ENCODE results near the gene ZNF805. TPM values are rescaled to one million over a fixed set of nuclear protein-coding genes. Genes with fewer than 3 reads are reported as not detected.

ZNF805 gene
- total RNA-seq, 1 experiment from 2014 or later: 15.4 TPM

DNA sequence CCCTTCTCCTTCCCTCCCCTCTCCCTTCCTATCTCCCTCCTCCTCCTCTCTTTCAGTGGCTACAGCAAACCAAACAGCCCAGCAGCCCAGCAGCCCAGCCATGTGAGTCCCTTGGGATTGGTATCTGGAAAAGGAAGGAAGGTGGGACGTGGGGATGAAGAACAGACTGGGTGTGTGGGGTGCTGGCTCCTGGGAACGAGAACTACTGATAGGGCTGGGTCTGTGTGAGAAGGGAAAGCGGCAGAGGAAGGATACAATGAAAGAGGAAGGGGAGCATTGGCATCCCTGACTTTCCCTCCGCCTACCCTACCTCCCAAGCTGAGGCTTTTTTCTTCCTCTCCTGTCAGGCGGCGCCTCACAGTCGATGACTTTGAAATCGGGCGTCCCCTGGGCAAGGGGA lies 8.7 kb upstream of the ZNF805 start:
- peak overlapping the region; percentile 31 to 73 for H3K4me3 Mint-ChIP-seq
- peaks cover 3 to 7% of the 10 kb centered on the region in 2 experiments; a peak in 2 of 4 replicates for H3K4me1 Mint-ChIP-seq
- H3K23ac ChIP-seq (ENCODE audit: insufficient read length, low read depth, low read length): no peak overlapping the region
- H3K4ac ChIP-seq (ENCODE audit: low read depth, low read length): no peak overlapping the region
- H3K14ac ChIP-seq (ENCODE audit: insufficient read depth, low read length): no peak overlapping the region
- H4K91ac ChIP-seq (ENCODE audit: insufficient read length, low read depth, low read length): no peak overlapping the region
- DNase-seq: no peak
- no peaks in the 10 kb centered on the region for H3K4me1 ChIP-seq (ENCODE audit: insufficient read depth, low read length)
- H4K20me1 ChIP-seq (ENCODE audit: control insufficient read depth, insufficient read depth, insufficient read length): no peaks in the 10 kb centered on the region
- H3K27ac ChIP-seq (ENCODE audit: insufficient read length, low read depth, low read length): no peak overlapping the region
- 0 out of 7 replicates have a peak overlapping the region, but pooled peaks of 1 of the 3 experiments have one; percentile 21 for H3K27ac Mint-ChIP-seq
- H3K18ac ChIP-seq (ENCODE audit: insufficient read length, low read depth, low read length): no peak overlapping the region
- no peaks in the 10 kb centered on the region for H3K23me2 ChIP-seq (ENCODE audit: insufficient read length, low read depth, low read length, poor library complexity, severe bottlenecking)
- no peaks in the 10 kb centered on the region for H3K79me2 ChIP-seq (ENCODE audit: insufficient read depth, low read length)
- H3K4me2 ChIP-seq (ENCODE audit: insufficient read depth, insufficient read length, low read length): peak overlapping the region; percentile 72
- no peak overlapping the region for H2BK12ac ChIP-seq (ENCODE audit: insufficient read length, low read depth, low read length)
- no peak overlapping the region for H2BK20ac ChIP-seq (ENCODE audit: low read depth, low read length, poor library complexity, severe bottlenecking)
- no peak overlapping the region for H2BK15ac ChIP-seq (ENCODE audit: low read depth, low read length)
- WGBS (ENCODE audit: extremely low coverage, insufficient read length, low lambda C conversion rate): no CpG with 5 or more reads among the region's 9 CpGs
- H2AK5ac ChIP-seq (ENCODE audit: insufficient read length, low read length): no peak overlapping the region
- no peak overlapping the region for H2BK5ac ChIP-seq (ENCODE audit: insufficient read length, low read length)
- H3K27me3 Mint-ChIP-seq (ENCODE audit: low read depth): peaks cover 10% of the 10 kb centered on the region
- no peaks in the 10 kb centered on the region for H3K79me1 ChIP-seq (ENCODE audit: insufficient read depth, low read depth, low read length, poor library complexity, severe bottlenecking)
- no peak overlapping the region for H3K9ac ChIP-seq (ENCODE audit: extremely low read depth, insufficient read length, low read length)
- H3T11ph ChIP-seq (ENCODE audit: low read length): no peak overlapping the region
- no peak overlapping the region for H4K5ac ChIP-seq (ENCODE audit: insufficient read length, low read depth, low read length)
- H3K36me3 Mint-ChIP-seq (ENCODE audit: insufficient read depth in 1 of 3, low read depth in 3 of 3): no peaks in the 10 kb centered on the region
- H3K9me3 ChIP-seq (ENCODE audit: control insufficient read depth, low read depth, low read length): no peaks in the 10 kb centered on the region
- no peak overlapping the region for H2BK120ac ChIP-seq (ENCODE audit: low read depth, low read length, poor library complexity, severe bottlenecking)
- no peak overlapping the region for H3K56ac ChIP-seq (ENCODE audit: insufficient read length, low read depth, low read length)
- H3K27me3 ChIP-seq (ENCODE audit: insufficient read depth, low read length): no peaks in the 10 kb centered on the region
- TF ChIP-seq, protein P1, sequence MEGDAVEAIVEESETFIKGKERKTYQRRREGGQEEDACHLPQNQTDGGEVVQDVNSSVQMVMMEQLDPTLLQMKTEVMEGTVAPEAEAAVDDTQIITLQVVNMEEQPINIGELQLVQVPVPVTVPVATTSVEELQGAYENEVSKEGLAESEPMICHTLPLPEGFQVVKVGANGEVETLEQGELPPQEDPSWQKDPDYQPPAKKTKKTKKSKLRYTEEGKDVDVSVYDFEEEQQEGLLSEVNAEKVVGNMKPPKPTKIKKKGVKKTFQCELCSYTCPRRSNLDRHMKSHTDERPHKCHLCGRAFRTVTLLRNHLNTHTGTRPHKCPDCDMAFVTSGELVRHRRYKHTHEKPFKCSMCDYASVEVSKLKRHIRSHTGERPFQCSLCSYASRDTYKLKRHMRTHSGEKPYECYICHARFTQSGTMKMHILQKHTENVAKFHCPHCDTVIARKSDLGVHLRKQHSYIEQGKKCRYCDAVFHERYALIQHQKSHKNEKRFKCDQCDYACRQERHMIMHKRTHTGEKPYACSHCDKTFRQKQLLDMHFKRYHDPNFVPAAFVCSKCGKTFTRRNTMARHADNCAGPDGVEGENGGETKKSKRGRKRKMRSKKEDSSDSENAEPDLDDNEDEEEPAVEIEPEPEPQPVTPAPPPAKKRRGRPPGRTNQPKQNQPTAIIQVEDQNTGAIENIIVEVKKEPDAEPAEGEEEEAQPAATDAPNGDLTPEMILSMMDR (conservative IDR thresholded peaks at IDR 0.05): no peak
- H2AFZ ChIP-seq (ENCODE audit: low read length): no peak overlapping the region
- no peaks in the 10 kb centered on the region; a peak in 1 of 5 replicates for H3K9me3 Mint-ChIP-seq
- H4K8ac ChIP-seq (replicated peaks; ENCODE audit: insufficient read length, low read depth, low read length): no peak overlapping the region

Measured in H9 (cell line).